Activated CD8-positive, alpha-beta T cell treated with anti-CD3 and anti-CD28 coated beads for 36 hours (primary cell): ENCODE measurements around the gene TMEM42. TPM values are rescaled to one million over a fixed set of nuclear protein-coding genes. Genes with fewer than 3 reads are reported as not detected.

Experiments
- ATAC-seq: fragments of 200-7000 bp; cut with Tn5 transposase; one replicate; pipeline ENCODE4 v1.10.0; 2021; ENCODE audit warnings: mild to moderate bottlenecking, moderate library complexity
- CTCF ChIA-PET: fragments of 350-600 bp; sonication (Branson Sonifier 250); formaldehyde crosslinking; loops from one replicate; lab custom pipeline; 2021; ENCODE audit warnings: antibody characterized with exemption; lab: Charles Lee
- POLR2A ChIA-PET: fragments of 350-600 bp; sonication (Branson Sonifier 250); formaldehyde crosslinking; loops from one replicate; lab custom pipeline; 2021; ENCODE audit warnings: antibody characterized with exemption; lab: Charles Lee
- DNase-seq: peaks from one replicate; pipeline ENCODE4 v3.0.0-alpha.2; 2020
- H3K27ac Mint-ChIP-seq: one replicate; pipeline ENCODE4 v1.8.0; 2021; ENCODE audit warnings: mild to moderate bottlenecking, mixed read lengths
- H3K27me3 Mint-ChIP-seq: one replicate; pipeline ENCODE4 v1.8.0; 2021; ENCODE audit warnings: mixed read lengths
- H3K36me3 Mint-ChIP-seq: one replicate; pipeline ENCODE4 v1.8.0; 2021; ENCODE audit warnings: low read depth, mixed read lengths
- H3K4me1 Mint-ChIP-seq: one replicate; pipeline ENCODE4 v1.8.0; 2021; ENCODE audit warnings: low read depth, mixed read lengths
- H3K4me3 Mint-ChIP-seq: one replicate; pipeline ENCODE4 v1.8.0; 2021; ENCODE audit warnings: mild to moderate bottlenecking, moderate library complexity, mixed read lengths
- H3K9me3 Mint-ChIP-seq: one replicate; pipeline ENCODE4 v1.8.0; 2021; ENCODE audit warnings: mixed read lengths
- intact Hi-C: fragments of 100-400 bp; cut with micrococcal nuclease; formaldehyde crosslinking; loops from one replicate; pipeline ENCODE4 v1.10.0; 2022
- total RNA-seq, 2 experiments: library from RNA; stranded (reverse); gene quantifications; one replicate each; pipeline ENCODE4 v1.2.3, GENCODE V29; 2021
- TF ChIP-seq, protein P1 (sequence below): fragments of 200-600 bp; IDR thresholded peaks from one replicate; pipeline ENCODE4 v1.8.0; 2022; ENCODE audit warnings: antibody characterized with exemption, mild to moderate bottlenecking

TMEM42 gene
- total RNA-seq, 2 experiments from 2014 or later: 11.3 to 11.8 TPM

- DNase-seq (no peak), ATAC-seq (no peak)
- Mint-ChIP-seq H3K4me1 (no peaks in the 10 kb centered on the region), H3K36me3 (no peaks in the 10 kb centered on the region), H3K27me3 (peaks cover 10% of the 10 kb centered on the region), H3K9me3 (no peaks in the 10 kb centered on the region), H3K27ac (no peak overlapping the region), H3K4me3 (no peak overlapping the region)
- POLR2A ChIA-PET: no interaction called here
- TF ChIP-seq, protein P1, sequence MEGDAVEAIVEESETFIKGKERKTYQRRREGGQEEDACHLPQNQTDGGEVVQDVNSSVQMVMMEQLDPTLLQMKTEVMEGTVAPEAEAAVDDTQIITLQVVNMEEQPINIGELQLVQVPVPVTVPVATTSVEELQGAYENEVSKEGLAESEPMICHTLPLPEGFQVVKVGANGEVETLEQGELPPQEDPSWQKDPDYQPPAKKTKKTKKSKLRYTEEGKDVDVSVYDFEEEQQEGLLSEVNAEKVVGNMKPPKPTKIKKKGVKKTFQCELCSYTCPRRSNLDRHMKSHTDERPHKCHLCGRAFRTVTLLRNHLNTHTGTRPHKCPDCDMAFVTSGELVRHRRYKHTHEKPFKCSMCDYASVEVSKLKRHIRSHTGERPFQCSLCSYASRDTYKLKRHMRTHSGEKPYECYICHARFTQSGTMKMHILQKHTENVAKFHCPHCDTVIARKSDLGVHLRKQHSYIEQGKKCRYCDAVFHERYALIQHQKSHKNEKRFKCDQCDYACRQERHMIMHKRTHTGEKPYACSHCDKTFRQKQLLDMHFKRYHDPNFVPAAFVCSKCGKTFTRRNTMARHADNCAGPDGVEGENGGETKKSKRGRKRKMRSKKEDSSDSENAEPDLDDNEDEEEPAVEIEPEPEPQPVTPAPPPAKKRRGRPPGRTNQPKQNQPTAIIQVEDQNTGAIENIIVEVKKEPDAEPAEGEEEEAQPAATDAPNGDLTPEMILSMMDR: no peak
- CTCF ChIA-PET: no interaction called here
- intact Hi-C loops: no loop called here
Observed at GRCh38 chr3:44883999-44884431, 22.3 kb downstream of the TMEM42 start.

- intact Hi-C loops: no loop called here
- Mint-ChIP-seq H3K4me3 (no peak overlapping the region), H3K27me3 (peaks cover 10% of the 10 kb centered on the region), H3K9me3 (no peaks in the 10 kb centered on the region), H3K4me1 (no peaks in the 10 kb centered on the region), H3K27ac (no peak overlapping the region), H3K36me3 (no peaks in the 10 kb centered on the region)
- ATAC-seq (peak; percentile 55), DNase-seq (no peak)
- ChIA-PET CTCF (no interaction called here), POLR2A (no interaction called here)
- TF ChIP-seq, protein P1: no peak
Observed at GRCh38 chr3:44885618-44886017, 23.9 kb downstream of the TMEM42 start.

DNA sequence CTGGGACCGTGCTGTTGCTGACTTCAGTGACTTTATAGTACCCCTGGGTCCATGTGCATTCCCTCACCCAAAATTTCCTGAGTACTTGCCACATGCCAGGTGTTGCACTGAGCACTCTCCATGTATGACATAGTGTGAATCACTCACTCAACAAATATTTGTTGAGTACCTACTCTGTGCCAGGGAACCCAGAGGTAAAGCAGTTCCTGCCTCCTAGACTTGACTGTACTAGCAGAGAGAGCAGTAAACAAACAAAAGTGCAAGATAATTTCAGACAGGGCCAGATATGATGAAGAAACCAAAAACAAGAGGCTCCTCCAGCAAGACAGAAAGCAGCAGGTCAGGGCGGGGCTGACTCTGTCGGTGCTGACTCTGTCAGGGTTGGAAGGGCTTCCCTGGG, 24.8 kb downstream of the TMEM42 start:
- DNase-seq (no peak), ATAC-seq (no peak)
- ChIA-PET POLR2A (no interaction called here), CTCF (no interaction called here)
- Mint-ChIP-seq H3K27ac (no peak overlapping the region), H3K4me1 (no peaks in the 10 kb centered on the region), H3K27me3 (peaks cover 10% of the 10 kb centered on the region), H3K36me3 (no peaks in the 10 kb centered on the region), H3K4me3 (no peak overlapping the region), H3K9me3 (no peaks in the 10 kb centered on the region)
- intact Hi-C loops: no loop called here
- TF ChIP-seq, protein P1: no peak

DNA sequence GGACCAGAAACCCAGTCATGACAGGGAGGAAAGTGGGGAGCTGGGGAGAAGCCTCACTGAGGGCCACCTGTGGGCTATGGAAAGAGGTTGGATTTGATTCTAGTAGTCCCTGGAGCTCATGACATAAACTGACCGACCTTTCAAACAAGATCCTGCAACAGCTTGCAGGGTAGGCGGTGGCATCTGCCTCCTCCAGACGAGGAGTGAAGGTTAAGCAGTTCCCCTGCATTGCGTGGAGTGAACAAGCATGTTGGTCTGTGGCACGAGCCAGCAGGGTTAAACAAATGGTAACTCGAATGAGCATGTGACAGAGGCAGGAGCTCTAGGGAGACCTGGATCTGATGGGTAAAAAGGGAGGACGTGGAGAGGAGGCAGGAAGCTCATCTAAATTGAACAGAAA, 25.4 kb downstream of the TMEM42 start:
- intact Hi-C loops: no loop called here
- no peak overlapping the region for H3K4me3 Mint-ChIP-seq
- H3K9me3 Mint-ChIP-seq: no peaks in the 10 kb centered on the region
- H3K36me3 Mint-ChIP-seq: no peaks in the 10 kb centered on the region
- no peaks in the 10 kb centered on the region for H3K4me1 Mint-ChIP-seq
- TF ChIP-seq, protein P1: no peak
- DNase-seq (no peak), ATAC-seq (no peak)
- no peak overlapping the region for H3K27ac Mint-ChIP-seq
- ChIA-PET POLR2A (no interaction called here), CTCF (no interaction called here)
- H3K27me3 Mint-ChIP-seq: peaks cover 10% of the 10 kb centered on the region

DNA sequence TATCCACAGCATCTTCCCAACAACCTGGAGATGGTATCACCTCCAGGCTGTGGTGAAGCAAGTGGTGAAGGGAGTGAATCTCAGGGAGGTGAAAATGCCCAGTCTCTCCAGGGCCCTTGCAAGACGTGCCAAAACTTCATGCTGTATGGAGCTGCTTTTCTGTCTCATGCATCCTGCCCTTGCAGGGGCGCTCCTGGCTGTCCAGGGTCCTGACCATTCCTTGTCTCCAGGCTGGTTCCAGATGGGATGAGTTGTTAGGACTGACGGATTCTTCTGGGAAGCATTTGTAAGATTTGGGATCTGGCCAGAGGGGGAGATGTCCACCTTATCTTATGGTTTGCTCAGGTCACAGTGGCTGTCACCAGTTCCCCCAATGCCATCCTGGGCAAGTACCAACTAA, 28.5 kb downstream of the TMEM42 start:
- DNase-seq (no peak), ATAC-seq (no peak)
- Mint-ChIP-seq H3K27ac (no peak overlapping the region), H3K27me3 (peaks cover 4% of the 10 kb centered on the region), H3K4me1 (no peaks in the 10 kb centered on the region), H3K4me3 (no peak overlapping the region), H3K9me3 (no peaks in the 10 kb centered on the region), H3K36me3 (no peaks in the 10 kb centered on the region)
- ChIA-PET POLR2A (interaction anchor here (1.7 kb wide), 1 partner anchor 14 kb away, joined by 3 read pairs; no protein-coding TSS in a partner anchor), CTCF (interaction anchor here (1.3 kb wide), 1 partner anchor 357 kb away, joined by 3 read pairs; no protein-coding TSS in a partner anchor)
- intact Hi-C loops: no loop called here
- TF ChIP-seq, protein P1: no peak
